NCI-H1694 treated with DMSO at 0.1 percent for 48 hours (cell line): ENCODE data around the gene PCDHGC5.

ENCODE experiments used
- DNase-seq: peaks from one replicate; lab custom pipeline; 2025; lab: John Stamatoyannopoulos, UW

Gene PCDHGC5

GRCh38 chr5:141488591-141489561 lies at the start of gene PCDHGC5:
Gene PCDHGC5 (plus strand): TSS chr5:141489081. CDS start chr5:141489241, 160 bp downstream.
- DNase-seq: no peak

- no peak for DNase-seq
Observed at GRCh38 chr5:141439411-141440141, 49.3 kb upstream of the PCDHGC5 start.

DNA sequence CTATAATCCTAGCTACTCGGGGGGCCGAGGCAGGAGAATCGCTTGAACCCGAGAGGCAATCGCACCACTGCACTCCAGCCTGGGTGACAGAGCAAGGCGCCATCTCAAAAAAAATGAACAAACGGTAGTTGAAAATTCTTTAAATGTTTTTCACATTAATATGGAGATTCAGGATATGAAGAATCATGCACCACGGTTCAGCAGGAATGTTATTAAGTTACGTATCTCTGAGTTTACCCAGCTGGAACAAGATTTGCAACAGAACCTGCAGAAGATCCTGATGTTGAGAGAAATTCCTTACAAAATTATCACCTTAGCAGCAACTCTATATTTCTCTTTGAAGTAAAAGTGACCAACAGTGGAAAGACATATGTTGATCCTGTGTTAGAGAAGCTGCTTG lies 48.5 kb upstream of the PCDHGC5 start:
- DNase-seq: no peak

DNA sequence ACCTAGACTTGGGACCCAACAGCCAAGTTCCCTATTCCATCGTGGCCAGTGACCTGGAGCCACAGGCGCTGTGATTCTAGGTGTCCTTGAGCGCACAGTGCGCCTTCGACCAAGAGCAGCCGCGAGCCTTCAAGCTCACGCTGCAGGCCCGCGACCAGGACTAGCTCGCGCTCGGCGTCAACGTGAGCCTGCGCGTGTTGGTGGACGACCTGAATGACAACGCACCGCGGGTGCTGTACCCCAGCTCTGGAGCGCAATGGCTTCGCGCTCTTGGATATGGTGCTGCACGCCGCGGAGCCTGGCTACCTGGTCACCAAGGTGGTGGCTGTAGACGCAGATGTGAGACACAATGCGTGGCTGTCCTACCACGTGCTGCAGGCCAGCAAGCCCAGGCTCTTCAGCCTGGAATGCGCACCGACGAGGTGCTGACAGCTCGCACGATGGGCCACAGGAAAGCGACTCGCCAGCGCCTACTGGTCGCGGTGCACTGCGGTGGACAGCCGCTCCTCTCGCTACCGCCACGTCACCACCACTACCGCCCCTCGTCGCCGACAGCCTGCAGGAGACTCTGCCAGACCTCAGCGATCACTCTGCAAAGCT lies 47.2 kb upstream of the PCDHGC5 start:
- no peak for DNase-seq

DNA sequence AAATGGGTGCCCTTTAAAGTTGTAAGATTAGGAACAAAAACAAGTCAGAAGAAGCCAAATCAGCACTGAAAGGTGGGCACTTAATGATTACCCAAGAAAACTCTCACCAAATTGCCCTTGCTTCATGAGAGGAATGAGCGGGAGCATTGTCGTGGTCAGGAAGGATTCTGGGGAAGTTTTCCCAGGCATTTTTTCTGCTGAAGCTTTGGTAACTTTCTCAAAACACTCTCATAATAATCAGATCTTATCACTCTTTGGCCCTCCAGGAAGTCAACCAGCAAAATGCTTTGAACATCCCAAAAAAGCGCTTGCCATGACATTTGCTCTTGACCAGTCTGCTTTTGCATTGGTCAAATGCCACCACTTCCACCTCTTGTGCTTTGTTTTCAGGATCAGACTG lies 23.5 kb upstream of the PCDHGC5 start:
- no peak for DNase-seq

GRCh38 chr5:141475625-141476131 lies 13.2 kb upstream of the PCDHGC5 start, which contains the start of gene PCDHGC3:
Gene PCDHGC3 (plus strand): TSS chr5:141475966. CDS start chr5:141476117, 151 bp downstream.
- DNase-seq: peak; percentile 84

DNA sequence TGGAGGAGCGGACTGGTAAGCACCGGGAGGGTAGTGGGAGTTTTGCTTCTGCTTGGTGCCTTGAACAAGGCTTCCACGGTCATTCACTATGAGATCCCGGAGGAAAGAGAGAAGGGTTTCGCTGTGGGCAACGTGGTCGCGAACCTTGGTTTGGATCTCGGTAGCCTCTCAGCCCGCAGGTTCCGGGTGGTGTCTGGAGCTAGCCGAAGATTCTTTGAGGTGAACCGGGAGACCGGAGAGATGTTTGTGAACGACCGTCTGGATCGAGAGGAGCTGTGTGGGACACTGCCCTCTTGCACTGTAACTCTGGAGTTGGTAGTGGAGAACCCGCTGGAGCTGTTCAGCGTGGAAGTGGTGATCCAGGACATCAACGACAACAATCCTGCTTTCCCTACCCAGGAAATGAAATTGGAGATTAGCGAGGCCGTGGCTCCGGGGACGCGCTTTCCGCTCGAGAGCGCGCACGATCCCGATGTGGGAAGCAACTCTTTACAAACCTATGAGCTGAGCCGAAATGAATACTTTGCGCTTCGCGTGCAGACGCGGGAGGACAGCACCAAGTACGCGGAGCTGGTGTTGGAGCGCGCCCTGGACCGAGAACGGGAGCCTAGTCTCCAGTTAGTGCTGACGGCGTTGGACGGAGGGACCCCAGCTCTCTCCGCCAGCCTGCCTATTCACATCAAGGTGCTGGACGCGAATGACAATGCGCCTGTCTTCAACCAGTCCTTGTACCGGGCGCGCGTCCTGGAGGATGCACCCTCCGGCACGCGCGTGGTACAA lies 12.6 kb upstream of the PCDHGC5 start:
- no peak for DNase-seq

DNA sequence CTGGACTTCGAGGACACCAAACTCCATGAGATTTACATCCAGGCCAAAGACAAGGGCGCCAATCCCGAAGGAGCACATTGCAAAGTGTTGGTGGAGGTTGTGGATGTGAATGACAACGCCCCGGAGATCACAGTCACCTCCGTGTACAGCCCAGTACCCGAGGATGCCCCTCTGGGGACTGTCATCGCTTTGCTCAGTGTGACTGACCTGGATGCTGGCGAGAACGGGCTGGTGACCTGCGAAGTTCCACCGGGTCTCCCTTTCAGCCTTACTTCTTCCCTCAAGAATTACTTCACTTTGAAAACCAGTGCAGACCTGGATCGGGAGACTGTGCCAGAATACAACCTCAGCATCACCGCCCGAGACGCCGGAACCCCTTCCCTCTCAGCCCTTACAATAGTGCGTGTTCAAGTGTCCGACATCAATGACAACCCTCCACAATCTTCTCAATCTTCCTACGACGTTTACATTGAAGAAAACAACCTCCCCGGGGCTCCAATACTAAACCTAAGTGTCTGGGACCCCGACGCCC lies 11.8 kb upstream of the PCDHGC5 start:
- no peak for DNase-seq

DNA sequence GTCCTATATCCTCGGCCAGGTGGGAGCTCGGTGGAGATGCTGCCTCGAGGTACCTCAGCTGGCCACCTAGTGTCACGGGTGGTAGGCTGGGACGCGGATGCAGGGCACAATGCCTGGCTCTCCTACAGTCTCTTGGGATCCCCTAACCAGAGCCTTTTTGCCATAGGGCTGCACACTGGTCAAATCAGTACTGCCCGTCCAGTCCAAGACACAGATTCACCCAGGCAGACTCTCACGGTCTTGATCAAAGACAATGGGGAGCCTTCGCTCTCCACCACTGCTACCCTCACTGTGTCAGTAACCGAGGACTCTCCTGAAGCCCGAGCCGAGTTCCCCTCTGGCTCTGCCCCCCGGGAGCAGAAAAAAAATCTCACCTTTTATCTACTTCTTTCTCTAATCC lies 11.1 kb upstream of the PCDHGC5 start:
- no peak for DNase-seq

DNA sequence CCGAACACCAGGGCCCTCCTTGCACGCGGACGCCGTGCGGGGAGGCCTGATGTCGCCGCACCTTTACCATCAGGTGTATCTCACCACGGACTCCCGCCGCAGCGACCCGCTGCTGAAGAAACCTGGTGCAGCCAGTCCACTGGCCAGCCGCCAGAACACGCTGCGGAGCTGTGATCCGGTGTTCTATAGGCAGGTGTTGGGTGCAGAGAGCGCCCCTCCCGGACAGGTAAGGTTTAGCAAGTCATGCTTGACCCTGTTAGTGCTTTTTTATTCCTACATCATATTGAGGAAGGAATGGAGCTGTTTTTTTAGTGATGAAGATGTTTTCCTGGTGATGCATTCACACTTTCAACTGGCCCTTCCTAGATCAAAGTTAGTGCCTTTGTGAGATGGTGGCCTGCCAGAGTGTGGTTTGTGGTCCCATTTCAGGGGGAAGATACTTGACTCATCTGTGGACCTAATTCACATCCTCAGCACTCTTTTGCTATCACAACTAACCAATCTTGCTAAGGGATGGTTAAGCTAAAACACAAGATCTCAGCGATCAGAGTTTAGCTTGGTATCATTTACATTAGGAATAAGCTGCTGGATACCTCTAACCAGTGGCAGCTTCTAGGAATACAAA lies 10.4 kb upstream of the PCDHGC5 start:
- no peak for DNase-seq

- no peak for DNase-seq
Observed at GRCh38 chr5:141479776-141480175, 9.1 kb upstream of the PCDHGC5 start.

DNA sequence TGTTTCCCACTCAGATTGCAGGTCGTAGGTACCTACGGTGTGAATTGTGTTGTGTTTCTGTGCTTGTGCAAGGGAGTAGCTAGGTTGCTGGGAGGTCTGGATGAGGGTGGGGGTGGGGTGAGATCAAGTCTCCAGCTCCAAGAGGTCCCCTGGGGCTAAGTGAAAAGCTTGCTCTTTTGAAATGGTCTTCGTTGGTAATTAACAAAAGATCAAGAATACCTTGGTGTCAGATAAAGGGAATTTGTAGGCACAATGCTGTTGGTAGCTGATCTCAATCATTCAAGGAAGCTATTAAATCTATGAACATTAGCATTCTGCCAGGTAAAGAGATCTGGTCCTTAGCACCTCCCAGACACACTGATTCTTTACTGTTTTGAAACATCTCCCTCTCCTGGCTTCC lies 5.0 kb upstream of the PCDHGC5 start:
- DNase-seq: no peak

GRCh38 chr5:141484310-141484640 lies 4.6 kb upstream of the PCDHGC5 start:
- no peak for DNase-seq

- DNase-seq: no peak
Observed at GRCh38 chr5:141484641-141485311, 4.1 kb upstream of the PCDHGC5 start, which contains the start of gene PCDHGC4. Gene PCDHGC4 (plus strand): TSS chr5:141485030. CDS start chr5:141485174, 144 bp downstream.

GRCh38 chr5:141485321-141486055 lies 3.4 kb upstream of the PCDHGC5 start:
- DNase-seq: no peak

GRCh38 chr5:141486091-141486490 lies 2.8 kb upstream of the PCDHGC5 start:
- DNase-seq: no peak

GRCh38 chr5:141487131-141487530 lies 1.8 kb upstream of the PCDHGC5 start:
- no peak for DNase-seq

- DNase-seq: no peak
Observed at GRCh38 chr5:141489841-141490240, 960 bp downstream of the PCDHGC5 start.

- DNase-seq: no peak
Observed at GRCh38 chr5:141490271-141490670, 1.4 kb downstream of the PCDHGC5 start.

- DNase-seq: no peak
Observed at GRCh38 chr5:141490771-141491170, 1.9 kb downstream of the PCDHGC5 start.
